ENCODE data around the gene AGBL4.

AGBL4 gene

DNA sequence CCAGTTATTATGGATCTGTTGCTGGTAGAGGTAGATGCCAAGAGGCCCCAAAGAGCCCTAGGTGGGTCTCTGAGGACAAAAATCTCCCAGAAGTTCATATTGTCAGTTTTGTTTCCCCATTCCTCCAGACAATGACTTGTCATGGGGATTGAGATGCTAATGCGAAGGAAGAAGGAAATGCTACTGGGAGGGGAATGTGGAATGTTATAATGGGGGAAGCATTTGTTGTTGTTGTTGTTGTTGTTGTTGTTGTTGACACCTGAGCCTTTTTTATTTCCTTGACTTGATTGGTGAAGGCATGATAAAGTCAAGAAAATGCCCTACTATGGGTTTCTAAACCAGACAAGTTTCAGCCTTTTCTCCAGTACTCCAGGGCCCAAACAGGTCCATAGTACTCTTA is 1356.0 kb downstream of the AGBL4 start:
- H3K4me1 ChIP-seq (ENCODE audit: insufficient read depth, low read length): no peaks in the 10 kb centered on the region
- H3K36me3 ChIP-seq (ENCODE audit: insufficient read depth, low read length): no peaks in the 10 kb centered on the region
- no peak overlapping the region for H3K4me2 ChIP-seq (ENCODE audit: insufficient read depth, low read length)
- TF ChIP-seq CTCF (IDR thresholded peaks at IDR 0.05; ENCODE audit: borderline replicate concordance, extremely low read depth, low read length, poor library complexity, severe bottlenecking) (no peak), EZH2 (IDR thresholded peaks at IDR 0.05; ENCODE audit: borderline replicate concordance, low read depth, low read length, severe bottlenecking) (no peak)
- DNase-seq: no peak
- no peak overlapping the region for H3K9ac ChIP-seq (ENCODE audit: low read depth, low read length)
- H2AFZ ChIP-seq (ENCODE audit: low read depth, low read length): no peak overlapping the region
- no peaks in the 10 kb centered on the region for H3K79me2 ChIP-seq (ENCODE audit: insufficient read depth, low read length)
- H4K20me1 ChIP-seq (ENCODE audit: insufficient read depth, low read length): no peaks in the 10 kb centered on the region
- H3K9me3 ChIP-seq (ENCODE audit: insufficient read depth, low read length, severe bottlenecking): no peaks in the 10 kb centered on the region
- H3K27me3 ChIP-seq (ENCODE audit: insufficient read depth, low read length, poor library complexity): peaks cover 4% of the 10 kb centered on the region
- H3K4me3 ChIP-seq (ENCODE audit: low read depth in 1 of 2, low read length in 2 of 2): no peak overlapping the region
- ATAC-seq (ENCODE audit: insufficient read depth, low read depth): no peak
- no peak overlapping the region for H3K27ac ChIP-seq (ENCODE audit: low read length)

GRCh38 chr1:48665708-48666407 is 1357.9 kb downstream of the AGBL4 start:
- TF ChIP-seq EZH2 (IDR thresholded peaks at IDR 0.05; ENCODE audit: borderline replicate concordance, low read depth, low read length, severe bottlenecking): no peak
- TF ChIP-seq CTCF (IDR thresholded peaks at IDR 0.05; ENCODE audit: borderline replicate concordance, extremely low read depth, low read length, poor library complexity, severe bottlenecking): no peak
- no peak for DNase-seq
- ATAC-seq (ENCODE audit: insufficient read depth, low read depth): no peak
- Histone ChIP-seq H3K27ac (ENCODE audit: low read length) (no peak overlapping the region), H3K4me2 (ENCODE audit: insufficient read depth, low read length) (no peak overlapping the region), H3K4me3 (ENCODE audit: low read depth in 1 of 2, low read length in 2 of 2) (no peak overlapping the region), H2AFZ (ENCODE audit: low read depth, low read length) (no peak overlapping the region), H3K36me3 (ENCODE audit: insufficient read depth, low read length) (no peaks in the 10 kb centered on the region), H3K79me2 (ENCODE audit: insufficient read depth, low read length) (no peaks in the 10 kb centered on the region), H4K20me1 (ENCODE audit: insufficient read depth, low read length) (no peaks in the 10 kb centered on the region), H3K9me3 (ENCODE audit: insufficient read depth, low read length, severe bottlenecking) (no peaks in the 10 kb centered on the region), H3K9ac (ENCODE audit: low read depth, low read length) (no peak overlapping the region), H3K27me3 (ENCODE audit: insufficient read depth, low read length, poor library complexity) (peaks cover under 1% of the 10 kb centered on the region), H3K4me1 (ENCODE audit: insufficient read depth, low read length) (no peaks in the 10 kb centered on the region)

DNA sequence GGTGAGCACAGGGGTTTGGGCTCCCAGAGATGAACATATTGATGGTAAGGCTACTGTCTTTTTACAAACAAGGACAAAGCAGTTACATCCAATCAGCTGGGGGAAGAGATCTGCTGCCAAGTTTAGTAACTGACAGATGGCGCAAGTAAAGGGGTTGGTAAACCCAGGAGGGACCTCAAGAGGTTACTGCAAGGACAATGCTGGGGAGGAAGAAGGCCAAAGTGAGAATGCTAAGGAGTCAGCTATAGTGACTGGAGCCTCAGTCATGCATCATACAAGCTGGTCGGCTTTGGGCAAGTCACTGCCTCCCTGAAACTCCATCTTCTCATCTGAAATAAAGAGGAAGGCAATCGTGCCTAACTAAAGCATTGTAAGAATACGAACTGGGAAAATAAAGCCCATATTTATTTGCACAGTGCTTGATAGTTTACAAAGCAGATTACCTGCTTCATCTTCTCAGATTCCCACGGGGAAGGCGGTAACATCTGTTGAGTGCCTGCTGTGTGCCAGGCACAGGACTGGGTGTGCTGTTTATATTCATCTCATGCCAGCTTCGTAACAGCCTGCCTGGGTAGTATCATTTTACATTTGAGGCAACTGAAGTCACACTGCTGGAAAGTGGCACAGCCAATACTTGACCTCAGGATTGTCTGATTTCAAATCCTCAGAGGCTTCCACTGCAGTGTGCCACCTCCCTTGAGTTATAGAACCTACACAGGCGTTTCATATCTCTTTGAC is 1361.9 kb downstream of the AGBL4 start:
- TF ChIP-seq CTCF (IDR thresholded peaks at IDR 0.05; ENCODE audit: borderline replicate concordance, extremely low read depth, low read length, poor library complexity, severe bottlenecking): no peak
- no peak for TF ChIP-seq EZH2 (IDR thresholded peaks at IDR 0.05; ENCODE audit: borderline replicate concordance, low read depth, low read length, severe bottlenecking)
- H3K9ac ChIP-seq (ENCODE audit: low read depth, low read length): no peak overlapping the region
- H4K20me1 ChIP-seq (ENCODE audit: insufficient read depth, low read length): no peaks in the 10 kb centered on the region
- H3K4me2 ChIP-seq (ENCODE audit: insufficient read depth, low read length): no peak overlapping the region
- H3K79me2 ChIP-seq (ENCODE audit: insufficient read depth, low read length): no peaks in the 10 kb centered on the region
- no peak overlapping the region for H2AFZ ChIP-seq (ENCODE audit: low read depth, low read length)
- no peaks in the 10 kb centered on the region for H3K36me3 ChIP-seq (ENCODE audit: insufficient read depth, low read length)
- no peak for DNase-seq
- H3K27ac ChIP-seq (ENCODE audit: low read length): no peak overlapping the region
- H3K9me3 ChIP-seq (ENCODE audit: insufficient read depth, low read length, severe bottlenecking): no peaks in the 10 kb centered on the region
- no peak for ATAC-seq (ENCODE audit: insufficient read depth, low read depth)
- H3K4me3 ChIP-seq (ENCODE audit: low read depth in 1 of 2, low read length in 2 of 2): no peak overlapping the region
- H3K4me1 ChIP-seq (ENCODE audit: insufficient read depth, low read length): no peaks in the 10 kb centered on the region
- no peaks in the 10 kb centered on the region for H3K27me3 ChIP-seq (ENCODE audit: insufficient read depth, low read length, poor library complexity)
